Bronchial epithelial cell (primary cell): ENCODE data around the gene BCDIN3D. TPM values are rescaled to one million over a fixed set of nuclear protein-coding genes. Genes with fewer than 3 reads are reported as not detected.

ENCODE experiments used
- DNase-seq: peaks from one replicate; pipeline ENCODE4 v3.0.0-alpha.2; 2010; ENCODE audit warnings: low read depth
- FAIRE-seq: peaks from 2 replicates; lab custom pipeline; 2011; peaks lifted over from hg19 to GRCh38; lab: Jason Lieb, UNC
- H3K27me3 ChIP-seq: 2 replicates; pipeline ENCODE4 v1.5.1; 2011; ENCODE audit warnings: low read length; ENCODE audit not compliant: control insufficient read depth, insufficient read depth
- H3K36me3 ChIP-seq: 2 replicates; pipeline ENCODE4 v1.5.1; 2011; ENCODE audit warnings: low read length; ENCODE audit not compliant: control insufficient read depth, insufficient read depth
- H3K4me3 ChIP-seq: 2 replicates; pipeline ENCODE4 v1.5.1; 2011; ENCODE audit warnings: mild to moderate bottlenecking, low read depth, low read length, control low read depth
- CTCF ChIP-seq: IDR thresholded peaks from 2 replicates; pipeline ENCODE4 v1.5.1; 2011; ENCODE audit warnings: mild to moderate bottlenecking, moderate library complexity, low read length, control low read depth, inconsistent platforms; ENCODE audit not compliant: insufficient read depth, severe bottlenecking
- total RNA-seq: library from RNA; depleted of rRNA; stranded (reverse); fragments of >200 nt; gene quantifications from 2 replicates; pipeline ENCODE4 v1.2.1, GENCODE V29; 2014

The BCDIN3D gene
- total RNA-seq, 1 donor from 2014 or later: 7.4 TPM

GRCh38 chr12:49803693-49804450, 39.0 kb downstream of the BCDIN3D start:
- DNase-seq: no peak
- TF ChIP-seq CTCF: no peak
- H3K36me3 ChIP-seq: peaks cover 15% of the 10 kb centered on the region
- H3K4me3 ChIP-seq: no peak overlapping the region
- no peaks in the 10 kb centered on the region for H3K27me3 ChIP-seq
- no peak for FAIRE-seq

- TF ChIP-seq CTCF: no peak
- no peak overlapping the region for H3K4me3 ChIP-seq
- FAIRE-seq (no peak), DNase-seq (no peak)
- H3K36me3 ChIP-seq: peaks cover 18% of the 10 kb centered on the region
- H3K27me3 ChIP-seq: no peaks in the 10 kb centered on the region
These were observed 41.5 kb downstream of the BCDIN3D start for GRCh38 chr12:49801141-49802063.

GRCh38 chr12:49800421-49801140, 42.3 kb downstream of the BCDIN3D start:
- DNase-seq (no peak), FAIRE-seq (no peak)
- no peaks in the 10 kb centered on the region for H3K27me3 ChIP-seq
- H3K4me3 ChIP-seq: no peak overlapping the region
- H3K36me3 ChIP-seq: peaks cover 18% of the 10 kb centered on the region
- TF ChIP-seq CTCF: no peak

- H3K27me3 ChIP-seq: no peaks in the 10 kb centered on the region
- DNase-seq (no peak), FAIRE-seq (no peak)
- peaks cover 15% of the 10 kb centered on the region for H3K36me3 ChIP-seq
- no peak for TF ChIP-seq CTCF
- no peak overlapping the region for H3K4me3 ChIP-seq
These were observed 44.0 kb downstream of the BCDIN3D start for GRCh38 chr12:49798934-49799333.

- no peak for FAIRE-seq
- Histone ChIP-seq H3K36me3 (peaks cover 15% of the 10 kb centered on the region), H3K4me3 (no peak overlapping the region), H3K27me3 (no peaks in the 10 kb centered on the region)
- TF ChIP-seq CTCF: no peak
- no peak for DNase-seq
These were observed 44.7 kb downstream of the BCDIN3D start for GRCh38 chr12:49798248-49798647.
